Brain pericyte (primary cell): Measurements from ENCODE around the gene MTCL1.

ENCODE experiments used
- DNase-seq: peaks from one replicate; pipeline ENCODE4 v3.0.0-alpha.2; 2012; ENCODE audit warnings: low read depth, low spot score

The MTCL1 gene

GRCh38 chr18:8711736-8712135 lies 6.4 kb downstream of the MTCL1 start:
- DNase-seq = no peak

DNA sequence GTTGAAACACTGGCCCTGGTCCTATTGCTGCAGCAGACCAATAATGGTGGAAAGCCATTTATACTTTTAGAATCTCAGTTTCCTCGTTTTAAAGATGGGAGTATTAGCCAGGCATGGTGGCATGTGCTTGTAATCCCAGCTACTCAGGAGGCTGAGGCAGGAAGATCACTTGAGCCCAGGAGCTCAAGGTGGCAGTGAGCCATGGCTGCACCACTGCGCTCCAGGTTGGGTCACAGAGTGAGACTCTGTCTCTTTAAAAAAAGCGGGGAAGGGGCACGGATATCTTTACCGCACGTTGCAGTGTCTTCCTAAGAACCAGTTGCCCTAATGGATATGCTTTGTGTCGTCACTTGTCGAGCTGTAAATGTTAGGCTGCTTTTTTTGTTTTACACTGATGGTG lies 8.3 kb downstream of the MTCL1 start:
- no peak for DNase-seq

DNA sequence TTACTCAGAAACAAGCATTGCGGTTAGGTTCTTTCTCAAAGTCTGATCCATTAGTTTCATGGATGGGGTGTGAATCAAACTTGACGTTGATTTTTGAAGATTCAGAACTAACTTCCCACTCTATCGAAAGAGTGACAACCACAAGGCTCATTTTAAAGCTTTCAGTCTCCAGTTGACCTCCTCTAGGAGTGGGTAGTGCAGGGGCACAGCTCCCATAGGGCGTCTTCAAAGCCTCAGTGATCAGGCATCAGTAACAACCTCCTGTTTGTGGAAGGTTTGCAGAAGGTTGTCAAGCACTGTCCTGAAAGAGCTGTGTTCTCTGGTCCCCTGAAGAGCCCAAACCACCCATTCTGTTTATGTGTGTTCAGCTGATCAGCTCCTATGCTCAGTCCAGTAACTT lies 10.2 kb downstream of the MTCL1 start:
- no peak for DNase-seq

- DNase-seq = no peak
These were observed 11.8 kb downstream of the MTCL1 start for GRCh38 chr18:8717011-8717770.

- no peak for DNase-seq
These were observed 13.1 kb downstream of the MTCL1 start for GRCh38 chr18:8718401-8718913.

GRCh38 chr18:8719192-8719591 lies 13.8 kb downstream of the MTCL1 start:
- no peak for DNase-seq

DNA sequence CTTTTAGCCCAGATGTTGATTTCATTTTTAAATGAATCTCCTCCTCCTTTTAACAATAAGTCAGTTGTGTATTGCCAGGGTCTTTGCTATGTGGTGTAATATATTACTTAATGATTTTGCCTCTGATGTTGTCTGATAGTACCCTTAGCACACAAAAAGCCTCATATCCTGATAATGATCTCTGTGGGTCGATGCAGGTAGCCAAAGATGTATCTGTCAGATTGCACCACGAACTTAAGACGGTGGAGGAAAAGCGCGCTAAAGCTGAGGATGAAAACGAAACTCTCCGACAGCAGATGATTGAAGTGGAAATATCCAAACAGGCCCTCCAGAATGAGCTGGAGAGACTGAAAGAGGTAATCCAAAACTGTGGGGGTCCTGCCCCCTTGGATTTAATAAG lies 14.8 kb downstream of the MTCL1 start:
- no peak for DNase-seq

DNA sequence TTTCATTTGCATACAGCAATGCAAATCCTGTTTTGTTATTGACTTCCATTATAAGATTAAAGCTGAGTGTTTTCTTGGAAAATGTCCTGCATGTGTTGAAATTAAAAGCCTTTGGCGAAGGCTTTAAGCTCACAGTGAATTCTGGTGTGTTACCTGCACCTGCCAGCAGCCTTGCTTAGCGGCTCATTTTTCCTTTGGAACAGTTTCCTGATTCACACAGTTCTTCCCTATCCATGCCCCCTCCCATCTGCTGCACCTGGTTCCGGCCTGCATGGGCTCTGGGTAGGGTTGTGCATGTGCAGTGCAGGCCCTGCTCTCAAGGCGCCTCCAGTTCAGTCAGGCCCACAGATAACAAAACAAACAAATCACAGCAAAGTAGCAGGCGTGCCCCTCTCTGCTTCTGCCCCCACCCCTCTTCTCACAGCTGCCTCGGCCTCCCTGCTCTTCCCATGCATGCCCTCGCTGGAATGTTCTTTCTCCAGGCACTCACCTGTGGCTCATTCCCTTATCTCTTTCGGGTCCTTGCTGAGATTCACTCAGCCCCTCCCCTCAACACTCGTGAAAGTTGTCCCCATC lies 15.8 kb downstream of the MTCL1 start:
- no peak for DNase-seq

GRCh38 chr18:8721716-8722115 lies 16.4 kb downstream of the MTCL1 start:
- DNase-seq = no peak

GRCh38 chr18:8722946-8723820 lies 17.8 kb downstream of the MTCL1 start:
- DNase-seq = no peak

GRCh38 chr18:8724452-8724851 lies 19.1 kb downstream of the MTCL1 start:
- no peak for DNase-seq

DNA sequence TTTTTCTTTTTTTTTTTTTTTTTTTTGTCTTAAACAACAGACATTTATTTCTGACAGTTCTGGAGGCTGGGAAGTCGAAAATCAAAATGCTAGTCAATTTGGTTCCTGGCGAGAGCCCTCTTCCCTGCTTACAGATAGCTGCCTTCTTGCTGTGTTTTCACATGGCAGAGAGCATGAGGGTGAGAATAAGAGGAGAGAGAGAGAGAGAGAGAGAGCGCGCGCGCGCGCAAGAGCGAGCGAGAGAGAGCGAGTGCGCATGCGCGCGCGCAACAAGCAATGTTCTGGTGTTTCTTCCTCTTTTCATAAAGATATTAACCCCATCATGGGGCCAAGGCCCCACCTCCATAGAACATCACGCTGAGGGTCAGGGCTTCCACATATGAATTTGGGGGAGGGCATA lies 20.9 kb downstream of the MTCL1 start:
- no peak for DNase-seq

DNA sequence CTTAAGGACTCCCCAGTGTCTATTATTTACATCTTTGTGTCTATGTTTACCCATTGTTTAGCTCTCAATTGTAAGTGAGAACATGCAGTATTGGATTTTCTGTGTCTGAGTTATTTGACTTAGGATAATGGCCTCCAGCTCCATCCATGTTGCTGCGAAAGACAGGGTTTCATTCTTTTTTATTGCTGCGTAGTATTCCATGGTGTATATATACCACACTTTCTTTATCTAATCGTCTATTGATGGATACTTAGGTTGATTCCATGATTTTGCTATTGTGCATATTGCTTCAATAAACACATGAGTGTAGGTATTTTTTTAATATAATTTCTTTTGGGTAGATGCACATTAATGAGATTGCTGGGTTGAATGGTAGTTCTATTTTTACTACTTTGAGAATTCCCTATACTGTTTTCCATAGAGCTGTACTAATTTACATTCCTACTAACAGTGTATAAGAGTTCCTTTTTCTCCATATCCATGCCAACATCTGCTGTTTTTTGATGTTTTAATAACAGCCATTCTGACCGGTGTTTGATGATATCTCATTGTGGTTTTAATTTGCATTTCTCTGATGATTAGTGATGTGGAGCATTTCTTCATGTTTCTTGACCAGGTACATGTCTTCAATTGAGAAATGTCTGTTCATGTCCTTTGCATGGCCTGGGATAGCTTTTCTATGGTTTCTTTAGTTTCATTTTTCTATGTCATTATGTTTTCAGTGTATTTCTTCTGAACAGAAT lies 21.8 kb downstream of the MTCL1 start:
- DNase-seq = no peak

- no peak for DNase-seq
These were observed 24.9 kb downstream of the MTCL1 start for GRCh38 chr18:8730080-8730827.

DNA sequence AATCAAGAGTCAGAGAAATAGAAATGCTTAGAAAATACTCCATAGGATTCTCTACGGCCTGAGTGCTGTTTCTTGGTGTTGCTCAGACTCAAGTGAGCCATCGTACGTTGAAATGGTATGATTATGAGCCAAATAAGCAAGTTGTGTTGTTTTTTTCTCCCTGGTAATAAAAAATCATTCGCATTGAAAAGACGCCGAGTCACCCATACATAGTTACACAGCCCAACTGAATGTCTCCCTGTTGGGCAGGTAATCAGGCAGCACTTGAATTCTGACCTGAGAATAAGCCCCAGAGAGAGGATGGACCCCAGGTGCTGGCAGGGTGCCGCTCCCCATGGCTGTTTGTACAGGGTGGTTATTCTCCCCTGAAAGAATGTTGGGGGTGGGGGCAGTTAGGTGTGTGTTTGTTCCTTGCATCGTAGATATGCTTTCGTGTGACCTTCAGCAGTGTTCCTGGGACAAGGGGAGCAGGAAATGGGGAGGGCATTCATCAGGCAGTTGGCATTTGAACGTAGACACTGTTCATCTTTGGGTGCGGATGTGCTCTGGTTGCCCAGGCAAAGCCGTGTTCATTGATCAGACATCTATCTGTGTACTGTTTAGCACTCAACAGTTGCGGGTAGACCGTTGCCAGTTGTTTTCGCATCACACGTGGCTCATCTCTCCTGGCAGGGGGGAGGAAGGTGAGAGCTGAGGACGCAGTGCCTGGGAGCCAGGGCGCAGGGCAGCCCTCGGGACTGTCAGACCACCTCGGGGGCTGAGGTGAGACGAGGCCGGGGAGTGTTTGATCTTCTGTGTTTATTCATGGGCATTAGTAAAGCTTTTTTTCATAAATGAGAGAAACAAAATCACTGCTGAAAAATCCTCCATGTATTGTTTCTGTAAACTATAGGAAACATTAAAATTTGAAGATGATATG lies 27.3 kb downstream of the MTCL1 start:
- DNase-seq = no peak

GRCh38 chr18:8734496-8734895 lies 29.1 kb downstream of the MTCL1 start:
- DNase-seq = no peak

DNA sequence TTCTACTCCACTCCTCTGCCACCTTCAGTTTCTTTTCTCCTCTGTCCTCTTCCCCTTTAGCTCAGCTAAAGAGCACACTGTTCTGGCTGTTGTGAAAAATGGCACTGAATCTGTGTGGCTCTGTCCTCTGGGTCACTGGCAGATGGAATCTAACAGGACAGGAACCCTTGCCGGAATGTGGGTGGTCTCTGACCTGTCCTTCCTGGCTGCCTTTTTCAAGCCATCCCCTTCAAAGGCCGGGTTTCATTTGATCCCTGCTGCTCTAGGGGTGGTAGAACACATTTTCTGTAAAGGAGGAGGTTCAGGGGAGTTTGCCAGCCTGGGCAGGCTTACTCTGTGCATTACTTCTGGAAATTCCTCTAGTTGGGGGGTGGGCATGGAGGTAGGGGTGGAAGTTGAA lies 29.9 kb downstream of the MTCL1 start:
- DNase-seq = no peak

DNA sequence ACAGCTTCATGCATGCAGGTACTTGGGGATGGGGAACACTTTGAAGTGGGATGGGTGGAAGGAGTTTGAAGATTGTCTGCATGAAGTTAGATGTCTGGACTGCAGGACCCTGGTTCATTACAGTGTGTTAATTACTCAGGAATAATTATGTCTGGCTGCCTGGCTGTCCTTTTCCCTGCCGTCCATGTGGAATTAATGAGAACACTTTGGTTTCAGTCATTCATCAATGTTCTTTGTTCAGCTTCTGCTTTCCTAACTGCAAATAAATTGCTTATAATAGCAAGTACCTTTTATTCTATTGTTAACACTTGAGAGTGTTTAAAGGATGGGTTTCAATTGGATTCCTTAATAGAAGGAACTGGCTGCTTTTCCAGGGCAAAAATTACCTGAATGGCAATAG lies 35.8 kb downstream of the MTCL1 start:
- no peak for DNase-seq

DNA sequence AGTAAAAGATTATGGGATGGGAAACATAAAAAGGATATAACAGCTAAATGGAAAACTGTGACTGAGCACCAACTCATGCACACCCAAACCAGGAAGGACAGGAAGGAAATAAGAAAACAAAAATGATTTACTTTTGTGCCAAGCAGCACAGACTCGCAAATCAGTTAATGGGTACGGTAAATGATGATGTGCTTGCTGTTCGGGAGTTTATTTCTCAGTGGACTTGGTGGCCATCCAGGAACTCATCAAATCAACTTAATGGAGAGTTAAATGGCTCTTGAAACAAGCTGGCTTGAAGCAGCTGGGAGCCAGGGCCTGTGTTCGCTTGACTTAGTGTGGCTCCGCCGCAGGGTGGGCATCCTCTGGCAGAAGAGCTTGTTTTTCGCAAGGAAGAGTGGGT lies 36.2 kb downstream of the MTCL1 start:
- no peak for DNase-seq
